Esophagus (tissue), 2 donors: ENCODE data around the gene CD8A. TPM values are rescaled to one million over a fixed set of nuclear protein-coding genes. Genes with fewer than 3 reads are reported as not detected.

Experiments used
- H3K27ac ChIP-seq, 2 donors: one replicate each; pipeline ENCODE4 v1.5.1; 2013; ENCODE audit warnings: low read depth in 2 of 2, mild to moderate bottlenecking in 2 of 2, inconsistent platforms in 1 of 2, low read length in 1 of 2, moderate library complexity in 1 of 2
- H3K27me3 ChIP-seq, 2 donors: one replicate each; pipeline ENCODE4 v1.6.1; 2013; ENCODE audit warnings: low read length in 2 of 2, control low read depth in 1 of 2, mild to moderate bottlenecking in 1 of 2; ENCODE audit not compliant: insufficient read depth in 2 of 2, control insufficient read depth in 1 of 2
- H3K36me3 ChIP-seq, 2 donors: one replicate each; pipeline ENCODE4 v1.6.1; 2013; ENCODE audit warnings: low read length in 1 of 2; ENCODE audit not compliant: control insufficient read depth in 2 of 2, insufficient read depth in 2 of 2
- H3K4me1 ChIP-seq, 2 donors: one replicate each; pipeline ENCODE4 v1.6.1; 2013; ENCODE audit warnings: low read length in 1 of 2; ENCODE audit not compliant: control insufficient read depth in 2 of 2, insufficient read depth in 2 of 2
- H3K4me3 ChIP-seq, 2 donors: one replicate each; pipeline ENCODE4 v1.5.1; 2013; ENCODE audit warnings: low read length in 2 of 2, mild to moderate bottlenecking in 2 of 2, low read depth in 1 of 2, moderate library complexity in 1 of 2
- H3K9me3 ChIP-seq, 2 donors: one replicate each; pipeline ENCODE4 v1.6.1; 2013; ENCODE audit warnings: mild to moderate bottlenecking in 2 of 2, low read depth in 1 of 2, low read length in 1 of 2, moderate library complexity in 1 of 2; ENCODE audit not compliant: control insufficient read depth in 2 of 2, insufficient read depth in 1 of 2
- WGBS, 2 donors: extraction: QIAGEN DNeasy Blood & Tissue Kit; methylation state at CpG; one replicate each; pipeline ENCODE4 v1.1.7; 2013; 5-methylcytosine and 5-hydroxymethylcytosine counted together
- polyA plus RNA-seq, 2 donors: library from polyadenylated mRNA; stranded (reverse); fragments of 200-250 nt; gene quantifications; one replicate each; pipeline ENCODE4 v1.2.3, GENCODE V29; 2013
- donor health status: healthy with polysubstance abuse.
- donor health status: Bipolar disorder and iron deficiency.

CD8A gene
- polyA plus RNA-seq, 2 donors: 3.5 to 4.2 TPM

- peaks cover 0 to 2% of the 10 kb centered on the region in 2 donors for H3K4me1 ChIP-seq
- peak overlapping the region; percentile 16 to 24 for H3K4me3 ChIP-seq
- no peaks in the 10 kb centered on the region for H3K27me3 ChIP-seq
- WGBS, 2 donors: 22 to 37% methylated on average over 43 of the region's 43 CpGs
- H3K27ac ChIP-seq: no peak overlapping the region
- no peaks in the 10 kb centered on the region for H3K36me3 ChIP-seq
- H3K9me3 ChIP-seq: no peaks in the 10 kb centered on the region
Observed at GRCh38 chr2:86809481-86810121, 18.9 kb upstream of the CD8A start.

GRCh38 chr2:86808315-86809161 is 17.8 kb upstream of the CD8A start:
- no peaks in the 10 kb centered on the region for H3K36me3 ChIP-seq
- peak overlapping the region; percentile 48 to 62 for H3K27ac ChIP-seq
- H3K4me1 ChIP-seq: peaks cover 0 to 2% of the 10 kb centered on the region in 2 donors
- no peaks in the 10 kb centered on the region for H3K9me3 ChIP-seq
- no peaks in the 10 kb centered on the region for H3K27me3 ChIP-seq
- H3K4me3 ChIP-seq: peak overlapping the region; percentile 43 to 53
- 9 to 15% methylated on average over 36 of the region's 36 CpGs for WGBS, 2 donors

- no peaks in the 10 kb centered on the region for H3K36me3 ChIP-seq
- H3K27ac ChIP-seq: peak overlapping the region; percentile 48 to 62
- peak overlapping the region; percentile 43 to 53 for H3K4me3 ChIP-seq
- H3K27me3 ChIP-seq: no peaks in the 10 kb centered on the region
- H3K9me3 ChIP-seq: no peaks in the 10 kb centered on the region
- peaks cover 0 to 2% of the 10 kb centered on the region in 2 donors for H3K4me1 ChIP-seq
- WGBS, 2 donors: 1% methylated on average over 51 of the region's 51 CpGs
Observed at GRCh38 chr2:86807468-86808275, 17.0 kb upstream of the CD8A start.

GRCh38 chr2:86807133-86807467 is 16.4 kb upstream of the CD8A start:
- no peak overlapping the region for H3K27ac ChIP-seq
- no peaks in the 10 kb centered on the region for H3K36me3 ChIP-seq
- WGBS, 2 donors: 26 to 39% methylated on average over 11 of the region's 11 CpGs

GRCh38 chr2:86806059-86806857 is 15.5 kb upstream of the CD8A start:
- Histone ChIP-seq H3K9me3 (no peaks in the 10 kb centered on the region), H3K4me1 (peaks cover 0 to 2% of the 10 kb centered on the region in 2 donors), H3K4me3 (no peak overlapping the region), H3K36me3 (no peaks in the 10 kb centered on the region), H3K27ac (no peak overlapping the region), H3K27me3 (no peaks in the 10 kb centered on the region)
- 76 to 78% methylated on average over 21 of the region's 21 CpGs for WGBS, 2 donors

More at GRCh38 chr2:86807133-86807467, 16.4 kb upstream of the CD8A start:
- H3K9me3 ChIP-seq: no peaks in the 10 kb centered on the region
- no peaks in the 10 kb centered on the region for H3K27me3 ChIP-seq
- H3K4me1 ChIP-seq: peaks cover 0 to 2% of the 10 kb centered on the region in 2 donors
- peak overlapping the region; percentile 43 to 53 for H3K4me3 ChIP-seq

GRCh38 chr2:86800856-86801567 is 10.3 kb upstream of the CD8A start:
- Histone ChIP-seq H3K27ac (no peak overlapping the region), H3K9me3 (peaks cover 0 to 2% of the 10 kb centered on the region in 2 donors), H3K4me3 (no peak overlapping the region), H3K36me3 (no peaks in the 10 kb centered on the region), H3K27me3 (no peaks in the 10 kb centered on the region), H3K4me1 (no peaks in the 10 kb centered on the region)
- 91 to 93% methylated on average over 2 of the region's 2 CpGs for WGBS, 2 donors

- Histone ChIP-seq H3K27ac (no peak overlapping the region), H3K36me3 (no peaks in the 10 kb centered on the region), H3K9me3 (peaks cover 0 to 2% of the 10 kb centered on the region in 2 donors), H3K4me3 (no peak overlapping the region), H3K4me1 (peaks cover 10 to 12% of the 10 kb centered on the region in 2 donors), H3K27me3 (peaks cover 0 to 9% of the 10 kb centered on the region in 2 donors)
- WGBS, 2 donors: 71 to 74% methylated on average over 2 of the region's 2 CpGs
Observed at GRCh38 chr2:86794861-86795260, 4.1 kb upstream of the CD8A start.

- peaks cover 18 to 22% of the 10 kb centered on the region in 2 donors for H3K4me1 ChIP-seq
- H3K27me3 ChIP-seq: peaks cover 0 to 17% of the 10 kb centered on the region in 2 donors
- peaks cover 0 to 2% of the 10 kb centered on the region in 2 donors for H3K9me3 ChIP-seq
- no peaks in the 10 kb centered on the region for H3K36me3 ChIP-seq
- no peak overlapping the region for H3K4me3 ChIP-seq
- WGBS, 2 donors: 78 to 81% methylated on average over 4 of the region's 4 CpGs
- no peak overlapping the region for H3K27ac ChIP-seq
Observed at GRCh38 chr2:86793752-86794151, 3.0 kb upstream of the CD8A start.
